ENCODE results near the gene SLC35D3.

DNA sequence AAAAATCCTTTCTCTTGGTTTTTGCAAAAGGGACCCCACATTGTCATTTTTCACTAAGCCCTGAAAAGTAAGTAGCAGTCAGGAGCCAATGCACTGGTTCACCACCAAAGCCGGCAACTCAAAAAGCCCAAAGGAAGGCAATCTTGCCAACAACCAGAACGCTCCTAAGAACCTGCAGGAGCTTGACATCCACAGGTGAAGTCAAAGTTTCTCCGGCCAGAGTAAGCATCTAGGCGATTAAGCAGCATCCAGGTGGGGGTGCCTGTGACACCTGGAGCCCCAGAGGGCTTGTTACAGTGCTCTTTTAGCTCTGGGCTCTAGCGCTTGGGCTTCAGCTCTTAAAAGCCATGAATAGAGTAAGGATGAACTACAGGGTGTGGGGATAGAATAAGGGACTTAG is 36.1 kb downstream of the SLC35D3 start:
- TF ChIP-seq, protein P1, sequence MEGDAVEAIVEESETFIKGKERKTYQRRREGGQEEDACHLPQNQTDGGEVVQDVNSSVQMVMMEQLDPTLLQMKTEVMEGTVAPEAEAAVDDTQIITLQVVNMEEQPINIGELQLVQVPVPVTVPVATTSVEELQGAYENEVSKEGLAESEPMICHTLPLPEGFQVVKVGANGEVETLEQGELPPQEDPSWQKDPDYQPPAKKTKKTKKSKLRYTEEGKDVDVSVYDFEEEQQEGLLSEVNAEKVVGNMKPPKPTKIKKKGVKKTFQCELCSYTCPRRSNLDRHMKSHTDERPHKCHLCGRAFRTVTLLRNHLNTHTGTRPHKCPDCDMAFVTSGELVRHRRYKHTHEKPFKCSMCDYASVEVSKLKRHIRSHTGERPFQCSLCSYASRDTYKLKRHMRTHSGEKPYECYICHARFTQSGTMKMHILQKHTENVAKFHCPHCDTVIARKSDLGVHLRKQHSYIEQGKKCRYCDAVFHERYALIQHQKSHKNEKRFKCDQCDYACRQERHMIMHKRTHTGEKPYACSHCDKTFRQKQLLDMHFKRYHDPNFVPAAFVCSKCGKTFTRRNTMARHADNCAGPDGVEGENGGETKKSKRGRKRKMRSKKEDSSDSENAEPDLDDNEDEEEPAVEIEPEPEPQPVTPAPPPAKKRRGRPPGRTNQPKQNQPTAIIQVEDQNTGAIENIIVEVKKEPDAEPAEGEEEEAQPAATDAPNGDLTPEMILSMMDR (IDR thresholded peaks at IDR 0.05; ENCODE audit: insufficient read depth, low read length, poor library complexity, severe bottlenecking) = no peak
- TF ChIP-seq EZH2phosphoT487 (conservative IDR thresholded peaks at IDR 0.05; ENCODE audit: low read length) = no peak

Data from SU-DHL-6 (cell line).